GM19455 (cell line): Measurements from ENCODE around the gene CAMTA1.

Source experiments
- ATAC-seq: cut with Tn5 transposase; IDR thresholded peaks from one replicate; pipeline ENCODE4 v1.9.1; 2021; ENCODE audit not compliant: unreplicated experiment

The CAMTA1 gene

GRCh38 chr1:7015022-7015421, 229.8 kb downstream of the CAMTA1 start:
- no peak for ATAC-seq

- ATAC-seq, result no peak
Observed at GRCh38 chr1:7018351-7018750, 233.1 kb downstream of the CAMTA1 start.

GRCh38 chr1:7018826-7019225, 233.6 kb downstream of the CAMTA1 start:
- no peak for ATAC-seq

- ATAC-seq, result no peak
Observed at GRCh38 chr1:7019510-7019909, 234.3 kb downstream of the CAMTA1 start.

GRCh38 chr1:7022058-7022457, 236.8 kb downstream of the CAMTA1 start:
- ATAC-seq, result no peak

- ATAC-seq, result no peak
Observed at GRCh38 chr1:7025013-7025412, 239.8 kb downstream of the CAMTA1 start.

- no peak for ATAC-seq
Observed at GRCh38 chr1:7026169-7026568, 240.9 kb downstream of the CAMTA1 start.

- no peak for ATAC-seq
Observed at GRCh38 chr1:7032992-7033391, 247.7 kb downstream of the CAMTA1 start.

GRCh38 chr1:7036386-7036785, 251.1 kb downstream of the CAMTA1 start:
- ATAC-seq, result no peak

GRCh38 chr1:7039590-7040220, 254.5 kb downstream of the CAMTA1 start:
- ATAC-seq, result no peak

GRCh38 chr1:7040969-7041695, 255.9 kb downstream of the CAMTA1 start:
- ATAC-seq, result no peak

- no peak for ATAC-seq
Observed at GRCh38 chr1:7042322-7043190, 257.3 kb downstream of the CAMTA1 start.

GRCh38 chr1:7043191-7043549, 257.9 kb downstream of the CAMTA1 start:
- ATAC-seq, result no peak

- no peak for ATAC-seq
Observed at GRCh38 chr1:7043719-7044535, 258.7 kb downstream of the CAMTA1 start.

- no peak for ATAC-seq
Observed at GRCh38 chr1:7045897-7046296, 260.6 kb downstream of the CAMTA1 start.

GRCh38 chr1:7046314-7046713, 261.1 kb downstream of the CAMTA1 start:
- no peak for ATAC-seq

GRCh38 chr1:7046891-7047290, 261.6 kb downstream of the CAMTA1 start:
- ATAC-seq, result no peak

GRCh38 chr1:7047866-7048265, 262.6 kb downstream of the CAMTA1 start:
- no peak for ATAC-seq

- no peak for ATAC-seq
Observed at GRCh38 chr1:7048395-7048794, 263.1 kb downstream of the CAMTA1 start.

GRCh38 chr1:7049913-7050625, 264.8 kb downstream of the CAMTA1 start:
- no peak for ATAC-seq
